Activated T-helper 9 cell treated with anti-CD3 and anti-CD28 coated beads, Interleukin-2, amount 50 U/mL, for 16 hours (primary cell): Measurements from ENCODE around the gene RAB44.
"Not testable (repeated sequence)": the region's sequence is repeated elsewhere in the genome, so short reads cannot be mapped to it uniquely, and the experiment has no call there.

Experiments
- DNase-seq: peaks from one replicate; pipeline ENCODE4 v3.0.0-alpha.2; 2020; ENCODE audit warnings: low read depth

RAB44 gene

GRCh38 chr6:36686668-36687513 is 10.7 kb upstream of the RAB44 start:
- no peak for DNase-seq

- no peak for DNase-seq
These were observed 9.4 kb upstream of the RAB44 start for GRCh38 chr6:36688063-36688738.

GRCh38 chr6:36688739-36689075 is 8.9 kb upstream of the RAB44 start:
- no peak for DNase-seq

DNA sequence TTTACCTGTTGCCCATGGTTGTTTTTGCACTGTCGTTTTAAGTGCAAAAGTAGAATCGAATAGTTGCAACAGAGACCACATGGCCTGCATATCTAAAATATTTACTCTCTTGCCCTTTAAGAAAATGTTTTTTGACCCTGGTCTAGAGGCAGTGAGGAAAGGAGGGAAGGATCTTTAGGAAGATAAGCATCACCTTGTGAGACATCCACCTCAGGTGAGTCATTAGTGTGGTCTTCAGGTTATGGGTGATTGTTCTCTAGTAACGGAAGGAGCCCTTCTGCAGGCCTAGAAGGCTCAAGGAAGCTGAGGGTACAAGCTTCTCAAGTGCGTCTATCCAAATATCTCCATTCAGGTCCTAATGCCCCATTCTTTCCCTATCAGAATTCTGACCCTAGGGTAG is 6.6 kb upstream of the RAB44 start:
- no peak for DNase-seq

GRCh38 chr6:36691612-36692011 is 6.0 kb upstream of the RAB44 start:
- DNase-seq, result no peak

- no peak for DNase-seq
These were observed 5.4 kb upstream of the RAB44 start for GRCh38 chr6:36692220-36692619.

DNA sequence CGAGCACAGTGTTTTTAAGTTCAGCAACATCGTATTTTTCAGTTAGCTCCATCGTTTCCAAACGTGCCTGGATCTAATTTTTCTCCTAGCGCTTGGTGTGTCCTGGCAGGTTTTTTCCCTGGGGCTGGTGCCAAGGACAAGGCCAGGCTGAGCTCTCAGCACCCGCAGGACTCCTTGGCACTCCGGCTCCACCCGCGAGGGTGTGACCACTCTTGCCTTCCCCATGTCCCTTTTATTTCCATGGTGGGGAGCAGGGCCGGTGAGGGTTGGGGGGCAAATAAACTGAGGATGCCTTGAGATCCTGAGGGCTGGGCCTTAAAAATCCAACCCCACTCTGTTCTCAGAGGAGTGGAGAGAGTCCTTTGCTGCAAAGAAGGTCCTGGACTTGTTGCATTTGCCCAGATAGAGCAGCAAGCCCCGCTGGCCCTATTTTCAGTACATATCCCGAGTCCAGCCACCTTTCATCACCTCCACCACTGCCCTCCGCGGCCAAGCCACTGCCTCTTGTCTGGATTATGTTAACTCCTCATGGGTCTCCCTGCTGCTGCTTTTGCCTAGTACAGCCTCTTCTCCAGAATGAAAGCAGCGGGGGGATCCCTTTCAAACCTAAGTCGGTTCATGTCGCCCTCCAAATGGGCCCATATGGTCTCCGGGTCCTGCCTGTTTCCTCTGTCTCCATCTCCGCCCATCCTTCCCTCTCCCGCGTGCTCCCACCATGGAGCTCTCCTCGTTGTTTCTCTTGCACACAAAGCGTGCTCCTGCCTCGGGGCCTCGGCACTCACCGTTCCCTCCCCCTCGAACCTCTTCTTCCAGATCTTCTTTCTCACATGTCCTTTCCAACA is 4.5 kb upstream of the RAB44 start:
- DNase-seq, result no peak

DNA sequence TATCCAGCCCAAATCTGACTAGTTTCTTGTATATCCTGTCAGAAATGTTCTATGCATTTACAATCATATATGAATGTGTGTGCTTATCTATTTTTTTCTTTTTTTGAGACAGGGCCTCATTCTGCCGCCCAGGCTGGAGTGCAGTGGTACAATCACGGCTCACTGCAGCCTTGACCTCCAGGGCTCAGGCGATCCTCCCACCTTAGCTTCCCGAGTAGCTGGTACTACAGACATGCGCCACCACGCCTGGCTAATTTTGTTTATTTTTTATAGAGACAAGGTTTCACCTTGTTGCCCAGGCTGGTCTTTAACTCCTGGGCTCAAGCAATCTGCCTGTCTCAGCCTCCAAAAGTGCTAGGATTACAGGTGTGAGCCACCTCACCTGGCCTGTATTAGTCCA is 3.0 kb upstream of the RAB44 start:
- no peak for DNase-seq

DNA sequence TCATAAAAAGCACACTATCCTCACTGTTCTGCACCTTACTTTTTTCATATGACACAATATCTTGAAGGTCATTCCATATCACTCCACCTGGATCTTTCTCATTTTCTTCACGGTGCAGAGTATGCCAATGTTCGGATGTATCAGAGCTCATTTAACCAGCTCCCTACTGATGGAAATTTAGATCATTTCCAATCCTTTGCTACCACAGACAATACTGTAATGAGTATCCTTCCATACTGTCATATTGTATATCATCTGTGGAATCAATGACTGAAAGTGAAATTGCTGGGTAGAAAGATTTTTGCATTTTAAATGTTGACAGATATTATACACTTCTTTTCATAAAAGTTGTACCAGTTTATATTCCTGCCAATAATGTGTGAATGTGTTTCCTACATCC is 2.2 kb upstream of the RAB44 start:
- no peak for DNase-seq

DNA sequence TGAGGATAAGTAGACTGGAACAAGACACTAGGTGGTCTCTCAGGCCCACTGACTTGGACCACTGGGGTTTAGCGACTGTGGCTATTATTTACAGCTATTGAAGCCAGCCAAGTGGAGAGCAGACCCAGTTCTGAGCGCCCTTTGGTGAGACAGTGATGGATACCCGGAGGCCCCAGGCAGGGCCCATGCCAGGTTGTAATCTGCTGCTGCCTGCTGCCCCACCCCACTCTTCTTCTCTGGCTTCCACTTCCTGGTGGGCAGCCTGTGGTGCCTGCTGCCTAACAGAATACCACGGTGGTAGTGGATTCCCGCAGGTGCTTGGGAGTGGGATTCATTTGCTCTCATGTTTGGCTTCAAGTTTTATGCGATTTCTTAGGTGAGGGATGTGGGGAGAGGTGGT is 570 bp downstream of the RAB44 start:
- no peak for DNase-seq

DNA sequence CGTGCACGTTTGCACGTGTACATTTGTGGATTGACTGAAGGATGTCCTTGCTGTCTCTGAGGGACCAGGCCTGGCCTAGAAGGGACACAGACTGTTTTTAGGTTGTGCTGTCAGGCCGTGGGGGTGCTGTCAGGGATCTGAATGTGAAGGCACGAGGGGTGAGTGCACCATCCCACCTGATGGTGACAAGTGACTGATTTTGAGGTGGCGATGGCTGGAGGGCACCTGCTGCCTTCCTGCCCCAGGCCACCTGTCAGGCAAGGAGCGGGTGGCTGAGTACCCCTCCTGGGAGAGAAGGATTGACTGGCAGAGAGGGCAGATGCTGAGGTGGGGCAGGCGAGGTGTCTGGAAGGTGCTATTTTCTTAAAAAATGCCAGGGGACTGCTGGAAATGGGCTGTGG is 1.2 kb downstream of the RAB44 start:
- DNase-seq, result no peak

GRCh38 chr6:36699348-36699747 is 1.7 kb downstream of the RAB44 start:
- DNase-seq, result no peak

GRCh38 chr6:36700071-36700812 is 2.6 kb downstream of the RAB44 start:
- no peak for DNase-seq

DNA sequence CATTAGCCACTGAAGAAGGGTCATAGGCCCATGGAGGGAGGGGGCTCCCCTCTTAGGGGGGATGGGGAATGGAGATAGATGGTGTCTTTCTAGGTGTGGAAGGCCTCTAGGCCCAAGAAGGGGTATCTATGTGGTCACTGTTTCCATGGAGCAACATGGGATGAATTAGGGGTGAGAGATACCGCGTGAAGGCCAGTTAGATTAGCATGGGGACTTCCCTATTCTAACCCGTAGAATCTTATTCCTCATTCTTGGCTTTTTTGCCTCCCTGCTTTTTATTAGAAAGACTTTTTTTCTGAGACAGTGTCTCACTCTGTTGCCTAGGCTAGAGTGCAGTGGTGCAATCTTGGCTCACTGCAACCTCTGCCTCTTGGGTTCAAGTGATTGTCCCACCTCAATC is 3.2 kb downstream of the RAB44 start:
- DNase-seq, result no peak

DNA sequence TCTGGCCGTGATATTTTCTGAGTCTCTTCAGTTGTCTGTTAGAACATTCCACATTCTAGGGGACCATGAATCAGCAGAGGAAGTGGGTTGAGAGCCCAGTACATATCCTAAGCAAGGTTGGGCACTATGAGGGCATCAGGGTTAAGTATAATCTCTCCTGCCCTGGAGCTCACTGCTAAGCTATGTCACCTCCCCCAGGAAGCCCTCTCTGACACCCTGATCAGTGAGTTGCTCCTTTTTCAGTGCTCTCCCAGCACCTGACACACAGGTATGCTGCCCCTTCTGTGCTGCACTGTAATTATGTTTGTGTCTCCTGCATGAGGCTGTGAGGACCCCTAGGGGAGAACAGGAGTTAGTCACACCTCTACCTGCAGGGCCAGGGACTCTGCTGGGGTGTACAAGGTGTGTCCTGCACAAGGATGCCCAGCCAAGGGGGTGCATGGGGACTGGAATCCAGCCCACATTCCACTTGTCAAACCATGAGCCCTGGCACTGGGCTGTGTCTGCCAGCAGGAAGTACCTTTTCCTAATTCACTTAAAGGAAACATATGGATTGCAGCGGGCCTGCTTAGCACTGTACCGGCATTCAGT is 3.9 kb downstream of the RAB44 start:
- DNase-seq, result no peak

- no peak for DNase-seq
These were observed 5.0 kb downstream of the RAB44 start for GRCh38 chr6:36702656-36703055.

DNA sequence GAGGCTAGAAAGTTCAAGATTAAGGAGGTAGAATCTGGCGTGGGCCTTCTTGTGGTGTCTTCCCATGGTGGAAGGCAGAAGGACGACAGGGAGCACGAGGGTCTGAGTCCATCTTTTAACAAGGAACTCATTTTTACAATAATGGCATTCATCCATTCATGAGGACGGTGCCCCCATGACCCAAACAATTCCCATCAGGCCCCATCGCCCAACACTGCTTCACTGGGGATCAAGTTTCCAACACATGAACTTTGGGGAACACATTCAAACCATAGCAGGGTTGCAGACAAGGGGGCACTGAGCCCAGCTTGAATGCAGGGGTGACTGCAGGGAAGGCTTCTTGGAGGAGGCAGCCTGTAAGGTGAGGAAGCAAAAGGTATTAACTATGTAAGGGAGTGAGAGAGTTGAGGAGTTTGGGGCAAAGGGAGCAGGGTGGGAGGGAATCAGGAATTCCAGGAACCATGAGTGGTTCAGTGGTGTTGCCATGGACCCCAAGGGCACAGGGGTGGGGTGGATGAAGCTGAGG is 5.5 kb downstream of the RAB44 start:
- no peak for DNase-seq

DNA sequence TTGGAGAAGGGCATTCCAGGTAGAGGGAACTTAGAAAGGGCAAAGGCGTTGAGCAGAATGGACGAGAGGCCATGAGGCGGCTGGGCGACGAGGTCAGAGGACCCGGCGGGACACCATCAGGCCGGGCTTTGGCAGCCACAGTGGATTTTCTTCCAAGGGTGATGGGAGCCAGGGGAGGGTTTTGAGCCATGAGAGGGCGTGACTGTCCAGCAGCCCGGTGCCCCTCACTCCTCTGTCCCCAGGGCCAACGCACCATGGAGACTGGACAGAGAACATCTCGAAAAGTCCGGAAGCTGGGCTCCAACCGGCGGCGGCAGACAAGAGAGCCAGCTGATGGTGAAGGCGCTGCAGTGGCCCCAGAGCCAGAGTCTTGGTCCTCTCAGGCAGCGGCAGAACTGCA is 6.4 kb downstream of the RAB44 start:
- DNase-seq, result no peak

DNA sequence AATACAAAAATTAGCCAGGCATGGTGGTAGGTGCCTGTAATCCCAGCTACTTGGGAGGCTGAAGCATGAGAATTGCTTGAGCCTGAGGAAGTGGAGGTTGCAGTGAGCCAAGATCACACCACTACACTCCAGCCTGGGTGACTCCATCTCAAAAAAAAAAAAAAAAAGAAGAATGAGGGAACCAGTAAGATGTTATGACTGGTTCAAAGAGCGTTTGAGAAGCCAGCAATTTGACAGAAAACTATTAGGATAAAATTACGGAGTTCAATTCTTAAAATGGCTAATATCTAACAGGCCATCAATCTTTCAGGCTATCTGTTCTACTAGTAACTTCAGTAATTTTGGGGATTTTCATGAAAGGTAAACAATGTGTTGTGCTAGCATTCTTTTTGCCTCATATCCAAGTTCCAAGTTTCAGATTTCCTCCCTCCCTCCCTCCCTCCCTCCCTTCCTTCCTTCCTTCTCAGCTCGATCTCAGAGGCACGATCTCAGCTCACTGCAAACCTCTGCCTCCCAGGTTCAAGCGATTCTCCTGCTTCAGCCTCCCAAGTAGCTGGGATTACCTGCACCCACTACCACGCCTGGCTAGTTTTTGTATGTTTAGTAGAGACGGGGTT is 7.4 kb downstream of the RAB44 start:
- not testable (repeated sequence) for DNase-seq

GRCh38 chr6:36706339-36706738 is 8.7 kb downstream of the RAB44 start:
- no peak for DNase-seq

DNA sequence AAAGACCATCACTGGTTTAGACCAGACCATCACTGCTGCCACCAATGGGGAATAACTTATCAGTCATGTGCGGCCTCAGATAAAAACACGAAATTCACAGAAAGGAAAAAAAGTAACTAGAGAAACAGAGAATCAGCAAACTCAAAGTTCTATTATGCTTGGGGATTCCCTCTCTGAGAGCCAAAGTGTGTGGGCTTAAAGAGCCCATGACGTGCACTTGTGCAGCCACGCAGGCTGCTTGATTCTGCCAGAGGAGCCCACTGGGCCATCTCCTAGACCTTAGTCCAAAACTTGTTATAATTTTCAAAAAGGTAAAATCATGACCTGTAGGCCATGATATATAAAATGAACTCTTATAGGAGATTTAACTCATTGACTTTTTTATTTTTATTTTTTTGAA is 15.2 kb downstream of the RAB44 start:
- DNase-seq, result no peak
